HEK293T (cell line): ENCODE results near the gene NHERF1.

Experiments
- BHLHE40 ChIP-seq: fragments of 450-650 bp; IDR thresholded peaks from 2 replicates; pipeline ENCODE4 v1.6.1; 2016; ENCODE audit warnings: mild to moderate bottlenecking, moderate library complexity, borderline replicate concordance
- FOXA1 ChIP-seq: fragments of 450-650 bp; IDR thresholded peaks from 2 replicates; pipeline ENCODE4 v1.6.1; 2016; ENCODE audit warnings: mild to moderate bottlenecking
- FOXM1 ChIP-seq: fragments of 450-650 bp; IDR thresholded peaks from 2 replicates; pipeline ENCODE4 v1.6.1; 2017; ENCODE audit warnings: mild to moderate bottlenecking, borderline replicate concordance
- SP1 ChIP-seq: fragments of 450-650 bp; IDR thresholded peaks from 2 replicates; pipeline ENCODE4 v1.6.1; 2017

GRCh38 chr17:74770498-74771318, 22.3 kb downstream of the NHERF1 start:
- no peak for TF ChIP-seq BHLHE40
- TF ChIP-seq FOXA1: no peak
- TF ChIP-seq SP1: no peak
- TF ChIP-seq FOXM1: no peak
